Endothelial cell of umbilical vein (primary cell): Measurements from ENCODE around the gene LYRM4.

Experiments
- FOS ChIP-seq: IDR thresholded peaks from 2 replicates; pipeline ENCODE4 v1.6.1; 2011; ENCODE audit warnings: mild to moderate bottlenecking, low read length, moderate library complexity, borderline replicate concordance; ENCODE audit not compliant: insufficient read depth
- MYC ChIP-seq: IDR thresholded peaks from one replicate; pipeline ENCODE4 v1.6.1; 2011; ENCODE audit warnings: mild to moderate bottlenecking, low read depth, low read length
- TF ChIP-seq, protein P1 (sequence below), 2 donors: IDR thresholded peaks; 1 replicate in 1 of 2; 2 replicates in 1 of 2; pipeline ENCODE4 v1.5.1; 2011; ENCODE audit warnings: low read length in 2 of 2, mild to moderate bottlenecking in 2 of 2, moderate library complexity in 2 of 2, control low read depth in 1 of 2, inconsistent platforms in 1 of 2, low read depth in 1 of 2; ENCODE audit not compliant: insufficient read depth in 1 of 2; ENCODE audit errors: extremely low read depth in 1 of 2

DNA sequence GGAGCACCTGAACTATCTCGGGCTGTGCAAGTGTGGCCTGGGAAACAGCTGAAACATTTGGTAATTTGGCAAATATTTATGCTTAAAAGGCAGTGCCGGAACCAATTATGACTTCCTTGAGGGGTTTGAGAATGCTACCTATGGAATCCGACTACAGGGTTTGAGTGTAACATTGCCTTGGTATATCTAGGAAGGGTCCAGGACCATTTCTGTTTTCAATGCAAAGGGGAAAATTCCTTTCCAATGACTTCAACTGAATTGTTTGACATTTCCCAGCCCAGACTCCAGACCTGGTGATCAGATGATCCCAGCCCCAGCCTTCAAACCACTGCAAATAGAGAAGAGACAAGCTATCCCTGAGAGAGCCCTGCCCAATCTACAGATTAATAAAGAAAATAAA is 180.2 kb downstream of the LYRM4 start:
- TF ChIP-seq, protein P1, sequence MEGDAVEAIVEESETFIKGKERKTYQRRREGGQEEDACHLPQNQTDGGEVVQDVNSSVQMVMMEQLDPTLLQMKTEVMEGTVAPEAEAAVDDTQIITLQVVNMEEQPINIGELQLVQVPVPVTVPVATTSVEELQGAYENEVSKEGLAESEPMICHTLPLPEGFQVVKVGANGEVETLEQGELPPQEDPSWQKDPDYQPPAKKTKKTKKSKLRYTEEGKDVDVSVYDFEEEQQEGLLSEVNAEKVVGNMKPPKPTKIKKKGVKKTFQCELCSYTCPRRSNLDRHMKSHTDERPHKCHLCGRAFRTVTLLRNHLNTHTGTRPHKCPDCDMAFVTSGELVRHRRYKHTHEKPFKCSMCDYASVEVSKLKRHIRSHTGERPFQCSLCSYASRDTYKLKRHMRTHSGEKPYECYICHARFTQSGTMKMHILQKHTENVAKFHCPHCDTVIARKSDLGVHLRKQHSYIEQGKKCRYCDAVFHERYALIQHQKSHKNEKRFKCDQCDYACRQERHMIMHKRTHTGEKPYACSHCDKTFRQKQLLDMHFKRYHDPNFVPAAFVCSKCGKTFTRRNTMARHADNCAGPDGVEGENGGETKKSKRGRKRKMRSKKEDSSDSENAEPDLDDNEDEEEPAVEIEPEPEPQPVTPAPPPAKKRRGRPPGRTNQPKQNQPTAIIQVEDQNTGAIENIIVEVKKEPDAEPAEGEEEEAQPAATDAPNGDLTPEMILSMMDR (IDR thresholded peaks at IDR 0.05; ENCODE audit: extremely low read depth in 1 of 2, insufficient read depth in 1 of 2, low read depth in 1 of 2, low read length in 2 of 2): no peak
- no peak for TF ChIP-seq FOS
- no peak for TF ChIP-seq MYC
